Amygdala (tissue), 56 donors: Measurements from ENCODE around the gene TMCC2.
A peak's percentile ranks its signal among the peaks of the same experiment; 100 is the strongest.

Source experiments
- DNase-seq, 56 donors: peaks; one replicate each; lab custom pipeline; 2025; lab: John Stamatoyannopoulos, UW

TMCC2 gene

GRCh38 chr1:205236951-205237475 is 9.3 kb downstream of the TMCC2 start:
- no peak for DNase-seq

DNA sequence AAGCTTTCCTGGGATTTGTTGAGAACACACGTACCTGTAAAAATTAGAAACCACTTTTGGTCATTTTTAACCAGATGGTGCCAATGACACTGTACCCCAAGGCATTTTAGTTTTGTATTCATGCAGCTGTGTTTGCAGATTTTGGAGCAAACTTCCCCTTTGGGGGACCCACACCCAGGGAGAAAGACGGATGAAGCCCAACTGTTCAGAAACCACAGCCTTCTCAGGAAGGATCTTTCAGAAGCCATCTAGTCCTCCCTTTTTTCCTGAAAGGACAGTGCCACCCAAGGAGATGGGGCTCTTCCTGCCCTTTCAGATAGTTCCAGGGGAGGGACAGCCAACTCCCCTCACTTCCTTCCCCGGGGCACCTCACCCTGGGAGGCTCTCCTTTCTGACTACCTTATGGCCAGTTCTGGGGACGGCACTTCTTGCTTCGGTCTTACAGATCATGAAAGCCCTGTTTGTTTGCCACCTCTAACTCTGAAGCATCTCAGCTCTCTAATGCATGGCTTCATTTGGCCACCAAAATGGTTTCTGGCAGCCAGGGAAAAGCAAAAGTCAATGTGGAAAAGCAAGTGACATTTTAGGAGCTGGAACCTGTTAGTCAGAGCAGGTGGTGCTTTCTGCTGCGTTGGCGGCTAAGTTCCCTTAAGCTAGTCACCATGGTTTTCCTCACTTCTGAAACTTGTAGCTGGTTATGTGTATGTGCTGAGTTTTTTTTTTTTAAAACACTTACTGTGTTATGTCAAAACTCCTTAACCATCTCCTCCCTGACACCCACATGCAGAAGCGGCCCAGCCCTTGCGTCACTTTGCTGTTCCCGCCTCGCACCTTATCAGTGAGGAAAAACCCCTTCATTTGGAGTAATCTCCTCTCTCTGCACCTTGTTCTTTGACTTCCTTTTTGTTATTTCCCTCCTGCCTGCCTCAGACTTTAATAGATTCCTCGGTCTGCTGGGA is 10.1 kb downstream of the TMCC2 start:
- peak in 2 of 56 donors; percentile 36 to 46 for DNase-seq

DNA sequence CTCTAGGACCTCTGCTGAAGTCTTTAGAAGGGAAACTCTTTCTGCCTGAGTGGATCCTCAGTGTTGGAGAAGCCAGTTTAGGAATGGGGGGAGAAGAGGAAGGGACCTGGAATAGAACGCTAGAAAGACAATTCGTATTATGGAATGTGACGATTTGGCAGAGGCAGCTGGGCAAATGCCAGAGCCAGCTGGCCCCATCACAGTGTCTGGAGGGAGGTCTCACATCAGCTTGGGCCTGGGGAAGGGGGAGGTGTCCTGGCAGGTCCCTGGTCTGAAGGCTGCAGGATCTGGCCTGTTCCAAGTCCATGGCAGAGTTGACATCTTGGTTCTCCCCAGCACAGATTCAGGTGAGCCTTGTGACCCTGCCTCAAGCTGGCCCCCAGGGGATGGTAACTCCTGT is 11.3 kb downstream of the TMCC2 start:
- peak in 2 of 56 donors; percentile 37 to 38 for DNase-seq

- DNase-seq = peak in 2 of 56 donors; percentile 28 to 31
Measured at GRCh38 chr1:205240118-205240517, 12.4 kb downstream of the TMCC2 start.

- DNase-seq = no peak
Measured at GRCh38 chr1:205240569-205240968, 12.8 kb downstream of the TMCC2 start.

GRCh38 chr1:205241366-205242030 is 13.8 kb downstream of the TMCC2 start:
- DNase-seq = no peak

GRCh38 chr1:205243350-205244191 is 15.8 kb downstream of the TMCC2 start:
- DNase-seq = no peak

DNA sequence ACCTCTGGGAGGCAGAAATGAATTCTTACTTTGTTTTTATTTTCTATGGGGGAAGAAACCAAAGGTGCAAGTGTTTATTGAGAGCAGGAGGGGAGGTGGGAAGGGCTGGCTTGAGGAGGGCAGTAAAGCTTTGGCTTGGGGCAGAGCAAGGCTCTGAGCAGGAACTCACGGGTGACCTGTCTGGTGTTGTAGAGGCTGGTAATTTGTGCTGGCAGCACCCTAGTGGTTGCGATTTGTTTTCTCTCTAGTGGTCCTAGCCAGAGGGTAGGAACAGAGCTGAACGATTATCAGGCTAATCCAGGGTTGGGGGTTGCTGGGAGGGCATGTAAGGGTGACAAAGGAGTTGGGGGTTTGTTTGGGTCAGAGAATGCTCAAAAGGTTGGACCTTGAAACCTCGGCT is 16.6 kb downstream of the TMCC2 start:
- no peak for DNase-seq

- no peak for DNase-seq
Measured at GRCh38 chr1:205245096-205245495, 17.4 kb downstream of the TMCC2 start.

DNA sequence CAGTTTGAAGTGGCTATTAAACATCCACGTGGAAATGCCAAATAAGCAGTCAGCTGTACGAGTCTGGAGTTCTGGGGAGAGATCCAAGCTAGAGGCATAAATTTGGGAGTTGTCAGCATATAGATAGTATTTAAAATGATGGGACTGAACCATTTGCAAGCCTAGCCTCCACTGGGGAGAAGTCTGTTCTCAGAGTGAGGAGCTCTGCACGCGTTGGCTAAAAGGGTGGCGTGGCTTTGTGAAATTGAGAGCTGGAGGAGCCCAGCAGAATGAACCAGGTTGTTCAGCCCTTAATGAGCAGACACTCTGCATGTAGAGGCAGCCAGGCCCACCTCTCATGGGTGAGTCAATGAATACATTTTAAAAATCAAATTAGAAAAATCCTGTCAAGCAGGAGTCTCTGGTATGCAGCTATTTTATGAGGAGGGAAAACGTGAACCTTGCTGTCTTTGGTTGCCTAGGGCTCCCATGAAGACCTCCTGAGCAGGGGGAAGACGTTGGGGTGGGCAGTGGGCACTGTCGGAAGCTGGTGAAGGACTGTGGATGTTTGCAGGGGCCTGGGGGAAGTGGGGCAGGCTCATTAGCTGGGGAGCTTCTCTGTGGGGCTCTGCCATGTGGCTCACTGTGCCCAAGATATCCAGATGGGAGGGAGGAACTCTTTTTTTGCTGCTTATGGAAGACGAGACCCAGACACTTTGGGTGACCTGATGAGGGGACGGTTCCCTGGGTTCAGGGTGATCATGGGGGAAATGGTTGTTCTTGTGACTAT is 18.8 kb downstream of the TMCC2 start:
- no peak for DNase-seq

DNA sequence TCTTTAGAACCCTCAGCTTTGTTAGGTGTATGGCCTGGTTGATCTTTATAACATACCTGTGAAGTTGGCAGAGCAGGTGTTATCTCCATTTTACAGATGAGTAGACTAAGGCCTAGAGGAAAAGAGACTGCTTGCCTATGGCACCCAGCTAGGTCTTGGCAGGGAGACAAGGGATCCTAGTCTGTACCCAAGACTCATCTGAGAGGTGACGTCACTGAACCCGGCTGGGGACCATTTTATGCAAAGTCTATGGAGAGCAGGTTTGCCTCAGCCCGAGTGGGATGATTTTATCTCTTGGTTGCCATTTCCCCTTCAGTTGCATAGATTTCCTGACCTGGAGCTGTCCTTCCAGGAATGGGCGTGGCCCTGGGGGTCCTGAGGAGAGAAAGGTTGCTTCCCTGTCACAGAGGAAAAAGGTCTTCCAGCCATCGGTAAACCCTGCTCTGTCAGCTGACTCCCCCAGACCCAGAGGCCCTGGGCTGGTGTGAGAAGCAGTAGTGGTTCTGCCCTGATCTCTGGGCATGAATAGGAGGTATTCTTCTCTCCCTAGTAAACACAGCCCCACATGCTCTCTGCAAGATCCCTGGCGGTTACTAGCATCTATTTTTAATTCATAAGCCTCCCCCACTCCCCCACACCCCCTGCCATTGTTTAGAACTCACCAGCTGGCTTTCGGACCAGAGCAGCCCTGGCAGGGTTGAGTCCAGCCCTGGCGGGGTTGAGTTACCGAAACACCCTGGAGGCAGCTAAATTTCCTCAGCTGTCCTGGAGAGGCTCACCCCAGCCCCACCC is 19.6 kb downstream of the TMCC2 start:
- DNase-seq = peak in 51 of 56 donors; percentile 34 to 92 (median 74)

- peak in 44 of 56 donors; percentile 37 to 95 (median 67) for DNase-seq
Measured at GRCh38 chr1:205248793-205249601, 21.3 kb downstream of the TMCC2 start.

DNA sequence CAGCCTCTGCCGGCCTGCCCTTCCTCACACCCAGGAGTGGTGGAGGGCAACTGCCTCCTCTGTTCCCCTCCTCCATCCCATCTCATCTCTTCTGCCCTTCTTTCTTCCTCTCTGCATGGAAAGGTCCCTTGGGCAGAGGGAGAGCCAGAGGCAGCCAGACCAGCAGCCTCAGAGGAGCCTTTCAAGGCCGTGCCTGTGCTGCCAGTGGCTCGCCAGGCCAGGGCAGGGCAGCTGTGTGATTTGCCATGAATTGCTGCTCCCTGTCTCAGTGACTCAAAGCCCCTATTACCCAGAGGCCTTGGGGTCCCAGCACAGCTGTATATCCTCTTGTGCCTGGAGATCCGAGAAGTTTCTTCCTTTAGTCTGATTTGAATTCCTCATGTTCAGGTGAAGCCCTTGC is 21.9 kb downstream of the TMCC2 start:
- peak in 8 of 56 donors; percentile 37 to 59 (median 46) for DNase-seq

DNA sequence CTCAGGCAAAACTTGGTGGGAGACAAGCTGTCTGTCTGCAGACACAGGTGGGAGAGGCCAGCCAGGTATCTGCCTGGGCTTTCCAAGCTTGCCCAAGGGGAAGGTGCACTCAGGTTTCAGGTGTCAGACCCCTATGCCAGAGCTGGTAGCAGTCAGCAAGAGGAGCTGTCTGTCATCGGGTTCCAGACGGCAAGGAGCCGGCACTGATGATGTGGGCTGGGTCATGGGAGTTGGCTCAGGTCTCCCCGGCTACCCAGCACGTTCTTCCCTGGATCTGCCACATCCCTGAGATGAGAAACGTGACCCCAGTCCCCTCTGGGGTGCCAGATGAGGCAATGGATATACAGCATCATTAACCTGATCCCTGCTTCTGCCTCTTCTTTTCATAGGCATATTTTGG is 23.0 kb downstream of the TMCC2 start:
- DNase-seq = no peak

GRCh38 chr1:205251576-205251975 is 23.8 kb downstream of the TMCC2 start:
- no peak for DNase-seq

DNA sequence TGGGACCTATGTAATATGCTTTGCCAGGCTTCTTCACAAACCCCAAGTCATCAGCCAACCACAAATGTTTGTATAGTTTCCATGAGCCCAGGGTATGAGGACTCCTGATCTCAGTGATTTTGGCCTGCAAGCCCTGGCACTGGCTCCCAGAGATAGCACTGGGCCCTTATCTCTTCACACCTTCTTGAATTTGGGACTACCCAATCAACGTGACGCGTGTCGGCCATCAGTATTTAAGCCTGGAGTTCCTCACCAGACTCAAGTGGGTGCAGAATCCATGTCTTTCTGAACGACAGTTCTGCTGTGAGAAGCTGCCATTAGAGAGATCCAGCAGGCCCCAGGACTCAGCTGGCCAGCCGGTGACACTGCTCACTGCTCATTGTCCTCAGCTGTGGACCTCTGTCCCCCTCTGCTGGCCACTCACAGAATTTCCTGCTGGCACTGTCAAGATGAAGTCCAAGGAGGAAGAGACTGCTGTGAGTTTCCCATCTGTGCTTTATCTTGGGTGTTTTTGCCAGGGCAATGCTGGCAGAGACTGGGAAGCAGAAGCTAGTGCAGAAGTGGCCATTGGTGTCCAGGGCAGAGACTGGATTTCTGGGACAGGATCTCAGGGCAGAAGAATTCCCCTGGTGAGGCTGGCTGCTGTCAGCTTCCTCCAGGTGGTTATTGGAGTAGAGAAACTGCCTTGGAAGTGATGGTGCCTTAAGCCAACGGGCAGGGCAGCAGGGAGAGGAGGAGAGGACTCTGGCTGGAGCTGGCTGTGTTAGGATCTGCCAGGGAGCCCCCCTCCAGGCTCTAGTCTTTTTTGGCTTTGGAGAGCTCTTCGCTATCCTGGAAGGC is 28.4 kb downstream of the TMCC2 start:
- peak; percentile 36 to 98 (median 87) for DNase-seq
